ENCODE measurements around the gene EIF5A.

GRCh38 chr17:7261379-7262191, 45.8 kb upstream of the EIF5A start:
- TF ChIP-seq CTCF (IDR thresholded peaks at IDR 0.05), result no peak
- no peak for TF ChIP-seq POLR2A (IDR thresholded peaks at IDR 0.05)

All from adrenal gland (tissue), 5 donors.